ENCODE data around the gene SGPP2. TPM values are rescaled to one million over a fixed set of nuclear protein-coding genes. Genes with fewer than 3 reads are reported as not detected.

The SGPP2 gene
- total and polyA plus RNA-seq, 2 experiments from 2014 or later, result 0.08 TPM; not detected in 1

DNA sequence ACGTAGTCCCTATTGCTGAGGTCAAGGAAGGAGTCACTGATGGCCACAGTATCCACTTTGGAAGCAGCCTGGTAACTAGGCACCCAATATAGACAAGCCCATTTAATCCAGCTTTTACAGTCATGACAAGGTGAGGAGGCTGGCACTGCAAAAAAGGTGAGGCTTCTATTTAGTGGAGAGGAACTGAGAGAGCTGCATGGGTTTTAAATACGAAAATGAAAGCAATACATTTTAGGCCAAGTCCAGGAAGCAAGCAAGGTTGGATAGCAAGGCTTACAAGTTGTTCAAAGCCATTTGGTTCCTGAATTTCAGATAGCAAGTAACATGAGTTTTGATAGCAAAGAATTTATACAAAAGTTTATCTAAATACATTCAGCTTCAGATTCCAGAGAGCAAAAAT, 80.4 kb downstream of the SGPP2 start (continued):
- TF ChIP-seq, protein P1, sequence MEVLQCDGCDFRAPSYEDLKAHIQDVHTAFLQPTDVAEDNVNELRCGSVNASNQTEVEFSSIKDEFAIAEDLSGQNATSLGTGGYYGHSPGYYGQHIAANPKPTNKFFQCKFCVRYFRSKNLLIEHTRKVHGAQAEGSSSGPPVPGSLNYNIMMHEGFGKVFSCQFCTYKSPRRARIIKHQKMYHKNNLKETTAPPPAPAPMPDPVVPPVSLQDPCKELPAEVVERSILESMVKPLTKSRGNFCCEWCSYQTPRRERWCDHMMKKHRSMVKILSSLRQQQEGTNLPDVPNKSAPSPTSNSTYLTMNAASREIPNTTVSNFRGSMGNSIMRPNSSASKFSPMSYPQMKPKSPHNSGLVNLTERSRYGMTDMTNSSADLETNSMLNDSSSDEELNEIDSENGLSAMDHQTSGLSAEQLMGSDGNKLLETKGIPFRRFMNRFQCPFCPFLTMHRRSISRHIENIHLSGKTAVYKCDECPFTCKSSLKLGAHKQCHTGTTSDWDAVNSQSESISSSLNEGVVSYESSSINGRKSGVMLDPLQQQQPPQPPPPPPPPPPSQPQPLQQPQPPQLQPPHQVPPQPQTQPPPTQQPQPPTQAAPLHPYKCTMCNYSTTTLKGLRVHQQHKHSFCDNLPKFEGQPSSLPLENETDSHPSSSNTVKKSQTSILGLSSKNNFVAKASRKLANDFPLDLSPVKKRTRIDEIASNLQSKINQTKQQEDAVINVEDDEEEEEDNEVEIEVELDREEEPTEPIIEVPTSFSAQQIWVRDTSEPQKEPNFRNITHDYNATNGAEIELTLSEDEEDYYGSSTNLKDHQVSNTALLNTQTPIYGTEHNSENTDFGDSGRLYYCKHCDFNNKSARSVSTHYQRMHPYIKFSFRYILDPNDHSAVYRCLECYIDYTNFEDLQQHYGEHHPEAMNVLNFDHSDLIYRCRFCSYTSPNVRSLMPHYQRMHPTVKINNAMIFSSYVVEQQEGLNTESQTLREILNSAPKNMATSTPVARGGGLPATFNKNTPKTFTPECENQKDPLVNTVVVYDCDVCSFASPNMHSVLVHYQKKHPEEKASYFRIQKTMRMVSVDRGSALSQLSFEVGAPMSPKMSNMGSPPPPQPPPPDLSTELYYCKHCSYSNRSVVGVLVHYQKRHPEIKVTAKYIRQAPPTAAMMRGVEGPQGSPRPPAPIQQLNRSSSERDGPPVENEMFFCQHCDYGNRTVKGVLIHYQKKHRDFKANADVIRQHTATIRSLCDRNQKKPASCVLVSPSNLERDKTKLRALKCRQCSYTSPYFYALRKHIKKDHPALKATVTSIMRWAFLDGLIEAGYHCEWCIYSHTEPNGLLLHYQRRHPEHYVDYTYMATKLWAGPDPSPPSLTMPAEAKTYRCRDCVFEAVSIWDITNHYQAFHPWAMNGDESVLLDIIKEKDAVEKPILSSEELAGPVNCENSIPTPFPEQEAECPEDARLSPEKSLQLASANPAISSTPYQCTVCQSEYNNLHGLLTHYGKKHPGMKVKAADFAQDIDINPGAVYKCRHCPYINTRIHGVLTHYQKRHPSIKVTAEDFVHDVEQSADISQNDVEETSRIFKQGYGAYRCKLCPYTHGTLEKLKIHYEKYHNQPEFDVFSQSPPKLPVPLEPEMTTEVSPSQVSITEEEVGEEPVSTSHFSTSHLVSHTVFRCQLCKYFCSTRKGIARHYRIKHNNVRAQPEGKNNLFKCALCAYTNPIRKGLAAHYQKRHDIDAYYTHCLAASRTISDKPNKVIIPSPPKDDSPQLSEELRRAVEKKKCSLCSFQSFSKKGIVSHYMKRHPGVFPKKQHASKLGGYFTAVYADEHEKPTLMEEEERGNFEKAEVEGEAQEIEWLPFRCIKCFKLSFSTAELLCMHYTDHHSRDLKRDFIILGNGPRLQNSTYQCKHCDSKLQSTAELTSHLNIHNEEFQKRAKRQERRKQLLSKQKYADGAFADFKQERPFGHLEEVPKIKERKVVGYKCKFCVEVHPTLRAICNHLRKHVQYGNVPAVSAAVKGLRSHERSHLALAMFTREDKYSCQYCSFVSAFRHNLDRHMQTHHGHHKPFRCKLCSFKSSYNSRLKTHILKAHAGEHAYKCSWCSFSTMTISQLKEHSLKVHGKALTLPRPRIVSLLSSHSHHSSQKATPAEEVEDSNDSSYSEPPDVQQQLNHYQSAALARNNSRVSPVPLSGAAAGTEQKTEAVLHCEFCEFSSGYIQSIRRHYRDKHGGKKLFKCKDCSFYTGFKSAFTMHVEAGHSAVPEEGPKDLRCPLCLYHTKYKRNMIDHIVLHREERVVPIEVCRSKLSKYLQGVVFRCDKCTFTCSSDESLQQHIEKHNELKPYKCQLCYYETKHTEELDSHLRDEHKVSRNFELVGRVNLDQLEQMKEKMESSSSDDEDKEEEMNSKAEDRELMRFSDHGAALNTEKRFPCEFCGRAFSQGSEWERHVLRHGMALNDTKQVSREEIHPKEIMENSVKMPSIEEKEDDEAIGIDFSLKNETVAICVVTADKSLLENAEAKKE (CRISPR knock-in tag; IDR thresholded peaks at IDR 0.05), result no peak
- TF ChIP-seq JUNB (IDR thresholded peaks at IDR 0.05; ENCODE audit: unreplicated experiment), result no peak
- no peak for TF ChIP-seq STAT1 (IDR thresholded peaks at IDR 0.05; ENCODE audit: unreplicated experiment)
- TF ChIP-seq EZH2 (IDR thresholded peaks at IDR 0.05; ENCODE audit: low read depth, unreplicated experiment), result no peak

DNA sequence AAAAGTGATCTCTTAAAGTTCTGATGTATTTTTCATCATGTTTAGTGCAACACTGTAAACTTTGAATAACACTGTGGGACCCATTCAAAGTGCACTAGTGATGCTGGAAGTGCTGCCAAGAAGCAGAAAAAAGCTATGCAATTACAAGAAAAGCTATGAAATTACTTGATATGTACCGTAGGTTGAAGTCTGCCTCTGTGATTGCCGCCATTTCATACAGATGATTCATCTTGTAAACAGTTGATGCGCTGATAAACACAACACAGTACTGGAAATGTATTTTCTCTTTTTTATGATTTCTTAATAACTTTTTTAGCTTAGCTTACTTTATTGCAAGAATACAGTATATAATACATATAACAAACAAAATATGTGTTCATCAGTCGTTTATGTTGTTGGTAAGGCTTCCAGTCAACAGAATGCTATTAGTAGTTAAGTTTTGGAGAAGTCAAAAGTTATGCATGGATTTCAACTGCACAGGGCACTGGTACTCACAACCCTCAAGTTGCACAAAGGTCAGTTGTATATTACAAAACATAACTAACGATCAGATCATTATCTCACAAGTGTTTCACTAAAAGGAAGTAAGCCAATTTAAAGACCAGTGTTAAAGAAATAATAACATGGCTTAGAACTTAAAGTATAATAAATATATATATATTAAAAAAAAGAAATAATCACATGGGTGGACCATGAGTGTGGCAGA, 82.0 kb downstream of the SGPP2 start:
- no peaks in the 10 kb centered on the region for H3K27me3 ChIP-seq (ENCODE audit: insufficient read depth)
- no peak overlapping the region for H3K4me3 ChIP-seq
- H3K4me3 Mint-ChIP-seq, result no peak overlapping the region
- H3K36me3 Mint-ChIP-seq (ENCODE audit: low read depth), result no peaks in the 10 kb centered on the region
- no peaks in the 10 kb centered on the region for H3F3A ChIP-seq (replicated peaks; ENCODE audit: low read depth)
- no peaks in the 10 kb centered on the region for H3K27me3 Mint-ChIP-seq (ENCODE audit: insufficient read depth, low read depth, poor library complexity)
- no peaks in the 10 kb centered on the region for H3K9me3 Mint-ChIP-seq
- H3K36me3 ChIP-seq (ENCODE audit: insufficient read depth), result no peaks in the 10 kb centered on the region
- DNase-seq (ENCODE audit: low spot score) (no peak), ATAC-seq (no peak)
- no peaks in the 10 kb centered on the region for H3K79me2 ChIP-seq (replicated peaks; ENCODE audit: insufficient read depth)
- H3K9me2 ChIP-seq (ENCODE audit: insufficient read depth), result no peaks in the 10 kb centered on the region
- H3K27ac ChIP-seq (ENCODE audit: low read depth), result no peak overlapping the region
- H2AFZ ChIP-seq, result no peak overlapping the region
- no peak overlapping the region for H3K27ac Mint-ChIP-seq
- H3K4me2 ChIP-seq, result no peak overlapping the region
- H3K4me1 ChIP-seq (ENCODE audit: insufficient read depth), result no peaks in the 10 kb centered on the region
- no peaks in the 10 kb centered on the region; the same call in 1 of the 2 replicates for H4K20me1 ChIP-seq (replicated peaks; ENCODE audit: insufficient read depth)
- H3K4me1 Mint-ChIP-seq, result no peaks in the 10 kb centered on the region
- TF ChIP-seq EZH2phosphoT487 (IDR thresholded peaks at IDR 0.05; ENCODE audit: unreplicated experiment) (no peak), STAT1 (IDR thresholded peaks at IDR 0.05; ENCODE audit: unreplicated experiment) (no peak), ZNF114 (CRISPR knock-in tag; IDR thresholded peaks at IDR 0.05) (no peak)
- TF ChIP-seq, protein P2, sequence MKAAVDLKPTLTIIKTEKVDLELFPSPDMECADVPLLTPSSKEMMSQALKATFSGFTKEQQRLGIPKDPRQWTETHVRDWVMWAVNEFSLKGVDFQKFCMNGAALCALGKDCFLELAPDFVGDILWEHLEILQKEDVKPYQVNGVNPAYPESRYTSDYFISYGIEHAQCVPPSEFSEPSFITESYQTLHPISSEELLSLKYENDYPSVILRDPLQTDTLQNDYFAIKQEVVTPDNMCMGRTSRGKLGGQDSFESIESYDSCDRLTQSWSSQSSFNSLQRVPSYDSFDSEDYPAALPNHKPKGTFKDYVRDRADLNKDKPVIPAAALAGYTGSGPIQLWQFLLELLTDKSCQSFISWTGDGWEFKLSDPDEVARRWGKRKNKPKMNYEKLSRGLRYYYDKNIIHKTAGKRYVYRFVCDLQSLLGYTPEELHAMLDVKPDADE (IDR thresholded peaks at IDR 0.05), result no peak
- TF ChIP-seq, protein P3, sequence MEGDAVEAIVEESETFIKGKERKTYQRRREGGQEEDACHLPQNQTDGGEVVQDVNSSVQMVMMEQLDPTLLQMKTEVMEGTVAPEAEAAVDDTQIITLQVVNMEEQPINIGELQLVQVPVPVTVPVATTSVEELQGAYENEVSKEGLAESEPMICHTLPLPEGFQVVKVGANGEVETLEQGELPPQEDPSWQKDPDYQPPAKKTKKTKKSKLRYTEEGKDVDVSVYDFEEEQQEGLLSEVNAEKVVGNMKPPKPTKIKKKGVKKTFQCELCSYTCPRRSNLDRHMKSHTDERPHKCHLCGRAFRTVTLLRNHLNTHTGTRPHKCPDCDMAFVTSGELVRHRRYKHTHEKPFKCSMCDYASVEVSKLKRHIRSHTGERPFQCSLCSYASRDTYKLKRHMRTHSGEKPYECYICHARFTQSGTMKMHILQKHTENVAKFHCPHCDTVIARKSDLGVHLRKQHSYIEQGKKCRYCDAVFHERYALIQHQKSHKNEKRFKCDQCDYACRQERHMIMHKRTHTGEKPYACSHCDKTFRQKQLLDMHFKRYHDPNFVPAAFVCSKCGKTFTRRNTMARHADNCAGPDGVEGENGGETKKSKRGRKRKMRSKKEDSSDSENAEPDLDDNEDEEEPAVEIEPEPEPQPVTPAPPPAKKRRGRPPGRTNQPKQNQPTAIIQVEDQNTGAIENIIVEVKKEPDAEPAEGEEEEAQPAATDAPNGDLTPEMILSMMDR (conservative IDR thresholded peaks at IDR 0.05; ENCODE audit: low read depth in 2 of 2), result no peak
